ENCODE data around the gene FGFR2.

The FGFR2 gene

DNA sequence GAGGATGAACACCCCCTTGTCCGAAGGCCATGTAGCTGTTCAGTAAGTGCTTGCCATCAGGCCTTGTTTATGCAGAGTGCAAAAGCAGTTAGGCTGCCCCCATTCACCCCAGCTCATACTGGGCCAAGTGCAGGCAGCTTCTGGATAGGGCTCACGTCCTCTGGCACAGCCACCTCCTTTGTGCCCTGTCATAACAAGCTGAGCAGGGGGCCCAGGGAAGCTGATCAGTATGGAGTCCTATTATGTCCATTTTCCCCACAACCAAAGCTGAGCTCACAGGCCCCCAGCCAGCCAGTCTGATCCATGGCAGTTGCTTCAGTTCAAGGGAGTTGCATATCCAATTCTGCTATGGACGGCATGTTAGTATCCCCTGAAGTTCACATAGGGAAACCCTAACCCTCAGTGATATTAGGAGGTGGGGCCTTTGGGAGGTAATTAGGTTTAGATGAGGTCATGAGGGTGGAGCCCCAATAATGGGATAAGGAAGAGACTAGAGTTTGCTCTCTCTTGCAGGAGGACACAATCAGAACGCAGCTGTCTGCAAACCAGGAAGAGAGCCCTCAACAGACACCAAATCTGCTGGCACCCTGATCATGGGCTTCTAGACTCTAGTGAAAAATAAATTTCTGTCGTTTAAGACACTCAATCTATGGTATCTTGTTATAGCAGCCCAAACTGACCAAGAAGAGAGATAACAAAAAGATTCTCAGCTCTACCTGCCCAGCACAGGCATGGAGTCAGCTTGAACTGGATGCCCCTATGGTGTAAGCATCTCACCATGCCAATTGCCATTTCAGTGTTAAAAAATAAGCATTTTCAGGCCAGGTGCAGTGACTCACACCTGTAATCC lies 155.9 kb downstream of the FGFR2 start:
- no peak for DNase-seq

DNA sequence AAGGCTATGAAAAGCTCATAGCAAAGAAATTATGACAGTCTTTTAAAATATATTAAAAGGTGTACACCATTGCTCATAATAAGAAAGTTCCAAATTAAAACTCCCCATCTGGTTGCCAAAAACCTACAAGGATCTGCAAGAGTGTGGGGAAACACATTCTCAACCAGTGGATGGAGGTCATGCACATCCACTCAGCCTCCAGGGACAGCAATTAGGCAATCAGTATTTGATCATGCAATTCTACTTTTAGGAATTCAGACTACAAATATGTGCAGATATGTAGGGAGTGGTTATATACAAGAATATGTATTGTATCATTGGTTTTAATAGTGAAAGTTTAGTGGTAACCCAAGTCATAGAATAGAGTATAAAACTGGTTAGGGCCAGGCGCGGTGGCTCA lies 157.8 kb downstream of the FGFR2 start:
- no peak for DNase-seq

DNA sequence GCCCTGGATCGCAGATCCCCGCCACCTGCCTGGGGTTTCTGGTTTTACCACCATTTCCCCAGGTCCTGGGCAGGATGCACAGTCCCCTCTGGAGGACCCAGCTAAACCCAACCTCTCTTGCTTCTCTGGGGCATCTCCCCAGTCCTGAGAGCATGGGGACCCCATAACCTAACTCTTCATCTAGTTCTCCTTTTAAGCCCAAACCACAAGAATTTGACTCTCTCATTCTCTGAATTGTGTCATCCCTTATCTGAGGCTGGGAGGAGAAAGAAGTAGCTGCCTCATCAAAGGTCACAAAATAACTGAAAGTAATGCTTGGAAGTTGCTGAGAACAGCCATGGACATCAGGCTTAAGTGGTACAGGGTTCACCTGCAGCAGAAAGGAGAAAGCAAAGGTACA lies 159.9 kb downstream of the FGFR2 start:
- no peak for DNase-seq

DNA sequence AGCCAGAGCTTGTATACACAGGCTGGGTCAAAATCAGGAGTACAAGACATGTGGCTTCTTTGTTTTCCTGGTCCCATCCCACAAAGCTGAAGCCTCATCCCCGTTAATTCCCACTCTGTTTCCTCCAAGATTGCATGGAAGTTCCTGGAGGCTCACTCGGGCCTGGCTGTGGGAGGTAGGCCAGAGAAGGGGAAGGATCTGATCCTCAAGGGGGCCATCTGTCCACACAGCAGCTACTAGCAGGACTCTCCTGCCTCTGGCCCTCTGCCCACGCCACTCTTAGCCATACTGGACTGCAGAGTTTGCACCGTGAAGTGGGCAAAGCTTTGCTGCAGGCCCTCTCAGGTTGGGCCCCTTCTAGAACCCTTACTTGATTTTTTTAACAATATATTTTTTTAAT lies 160.6 kb downstream of the FGFR2 start:
- no peak for DNase-seq

DNA sequence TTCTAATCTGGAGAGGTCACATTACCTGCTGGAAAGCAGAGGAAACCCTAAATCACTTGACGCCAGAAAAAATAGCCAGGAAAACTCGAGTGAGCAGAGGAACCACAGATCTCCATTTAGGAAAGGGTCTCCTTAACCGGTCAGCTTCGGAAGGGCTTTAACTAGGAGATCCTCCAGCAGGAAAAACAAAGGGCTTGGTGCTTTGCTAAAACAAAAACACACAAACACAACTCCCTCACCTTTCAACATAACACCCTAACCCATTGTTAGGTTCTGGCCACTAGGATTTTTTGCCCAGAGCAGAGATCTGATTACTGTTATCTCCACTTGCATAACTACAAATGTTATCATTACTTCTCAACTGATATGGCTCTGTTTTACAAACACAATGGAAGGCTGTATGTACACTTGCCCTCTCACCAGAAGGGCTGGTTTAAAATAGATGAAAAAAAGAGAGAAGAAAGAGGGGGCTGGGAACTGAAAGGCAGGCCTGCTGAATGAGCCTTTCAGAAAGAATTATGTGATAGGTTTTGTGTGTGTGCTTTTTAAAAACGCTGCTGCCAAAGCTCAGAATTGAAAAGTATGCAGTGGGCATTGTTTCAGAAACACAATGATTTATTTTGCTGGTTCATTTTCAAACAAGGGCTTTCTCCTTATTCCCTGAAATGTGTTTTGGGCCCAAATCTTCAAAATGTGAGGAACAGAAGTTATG lies 161.5 kb downstream of the FGFR2 start:
- no peak for DNase-seq

DNA sequence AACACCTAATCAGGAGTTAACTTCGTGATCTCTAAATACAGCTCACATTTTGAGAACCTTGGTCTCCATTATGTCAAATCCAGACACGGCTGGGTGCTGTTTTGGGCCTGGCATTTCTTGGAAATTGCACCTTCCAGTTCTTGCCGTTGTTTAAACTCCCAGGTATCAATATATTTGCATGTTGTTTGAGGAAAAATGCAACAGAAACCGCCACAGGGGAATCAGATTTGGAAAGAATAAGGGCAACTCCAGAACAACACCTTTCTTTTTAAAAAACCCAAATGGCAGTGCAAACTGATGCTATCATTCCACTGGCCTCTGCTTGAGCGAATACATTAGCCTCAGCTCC lies 162.0 kb downstream of the FGFR2 start:
- DNase-seq, result no peak

DNA sequence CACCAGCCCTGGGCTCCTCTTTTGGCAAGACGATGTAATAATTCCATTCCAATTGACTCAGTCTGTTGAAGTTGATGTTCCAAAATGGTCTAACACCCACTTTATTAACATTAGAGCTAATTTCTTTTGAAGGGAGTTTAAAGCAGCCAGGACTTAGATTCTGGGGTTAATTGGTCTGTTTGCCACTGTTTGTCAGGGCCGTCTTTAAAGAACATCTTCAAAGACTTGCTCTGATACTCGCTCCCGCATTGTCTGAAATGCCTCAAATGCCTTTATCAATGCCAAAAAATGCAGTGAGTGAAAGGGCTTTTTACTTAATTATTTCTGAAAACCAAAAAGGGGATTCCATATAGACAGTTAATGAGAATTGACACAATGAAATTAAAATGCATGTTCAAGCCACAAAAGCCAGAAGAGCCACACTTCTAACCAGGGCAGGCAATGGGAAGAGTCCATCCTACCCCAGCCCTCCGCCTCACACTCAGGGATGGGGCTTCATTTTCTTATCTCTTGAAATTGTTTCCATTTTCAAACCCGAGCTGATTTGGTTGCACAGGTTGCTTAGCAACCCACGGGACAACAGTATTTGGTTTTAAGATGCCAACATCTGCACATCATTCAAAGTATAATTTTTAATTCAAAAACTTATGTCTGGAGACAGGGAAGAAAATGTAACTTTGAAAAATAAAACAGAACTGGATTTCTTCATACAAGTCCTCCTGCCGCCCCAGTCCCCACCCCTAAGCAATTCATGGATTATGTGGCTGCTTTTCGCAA lies 163.0 kb downstream of the FGFR2 start:
- no peak for DNase-seq

DNA sequence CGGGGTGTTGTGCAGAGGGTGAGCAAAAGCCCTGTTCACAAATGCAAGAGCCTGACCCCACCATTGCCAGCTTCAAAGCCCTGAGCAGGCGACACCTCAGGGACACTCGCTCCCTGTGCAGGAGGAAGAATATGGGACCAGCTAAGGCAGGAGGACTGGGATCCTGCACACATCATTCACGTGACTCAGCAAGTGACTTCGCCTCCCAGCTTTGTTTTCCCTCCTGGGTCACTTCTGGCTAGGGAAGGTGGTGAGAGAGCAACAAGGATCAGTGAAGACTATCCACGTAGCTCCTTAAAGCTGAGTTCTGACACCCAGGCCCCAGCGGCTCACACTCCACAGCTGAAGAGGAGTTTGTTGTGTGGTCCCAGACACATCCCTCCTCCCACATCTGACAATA lies 164.3 kb downstream of the FGFR2 start:
- no peak for DNase-seq

DNA sequence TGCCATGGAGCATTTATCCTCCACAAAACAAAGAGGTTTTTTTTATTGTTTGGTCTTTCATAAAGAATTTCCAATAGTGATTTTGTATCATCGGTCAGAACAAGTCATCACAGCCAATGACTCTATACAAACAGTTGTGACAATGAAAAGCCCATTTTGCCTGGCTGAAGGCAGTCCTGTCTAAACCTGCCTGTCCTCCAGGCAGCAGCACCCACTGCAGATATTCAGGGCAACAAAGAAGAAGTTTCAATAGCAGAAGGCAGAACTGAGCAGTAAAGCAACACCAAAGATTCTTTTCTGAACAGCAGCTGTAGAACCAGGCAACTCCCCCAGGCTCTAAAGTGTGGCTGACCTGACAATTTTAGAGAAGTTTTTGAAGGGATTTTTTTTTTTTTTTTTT lies 169.4 kb downstream of the FGFR2 start:
- no peak for DNase-seq
